Testis (tissue), 2 donors: ENCODE results near the gene TMEM54.

Experiments used
- CTCF ChIP-seq, 3 experiments: fragments of 450-650 bp in 2 of 3; fragments of 200-600 bp in 1 of 3; sonication (generic) in 1 of 3; IDR thresholded peaks; one replicate each; pipeline ENCODE4 v1.5.1; 2016 to 2019; ENCODE audit warnings: antibody characterized with exemption in 3 of 3, mild to moderate bottlenecking in 2 of 3, moderate library complexity in 1 of 3
- POLR2A ChIP-seq: fragments of 450-650 bp; IDR thresholded peaks from one replicate; pipeline ENCODE4 v1.6.1; 2017; ENCODE audit warnings: antibody characterized with exemption, mild to moderate bottlenecking, moderate library complexity

- TF ChIP-seq CTCF (IDR thresholded peaks at IDR 0.05) (no peak), POLR2A (no peak)
Measured at GRCh38 chr1:32889731-32890278, 11.4 kb downstream of the TMEM54 start.
